HG03378 (cell line): Measurements from ENCODE around the gene ZNF621.

Experiments used
- ATAC-seq: cut with Tn5 transposase; IDR thresholded peaks from one replicate; pipeline ENCODE4 v1.9.1; 2021; ENCODE audit warnings: mild to moderate bottlenecking, moderate library complexity; ENCODE audit not compliant: unreplicated experiment

ZNF621 gene

GRCh38 chr3:40524568-40525285, at the start of gene ZNF621:
Gene ZNF621, plus strand, starts transcription at chr3:40524960. Its CDS starts 881 bp downstream, at chr3:40525841.
- ATAC-seq = peak; percentile 92

DNA sequence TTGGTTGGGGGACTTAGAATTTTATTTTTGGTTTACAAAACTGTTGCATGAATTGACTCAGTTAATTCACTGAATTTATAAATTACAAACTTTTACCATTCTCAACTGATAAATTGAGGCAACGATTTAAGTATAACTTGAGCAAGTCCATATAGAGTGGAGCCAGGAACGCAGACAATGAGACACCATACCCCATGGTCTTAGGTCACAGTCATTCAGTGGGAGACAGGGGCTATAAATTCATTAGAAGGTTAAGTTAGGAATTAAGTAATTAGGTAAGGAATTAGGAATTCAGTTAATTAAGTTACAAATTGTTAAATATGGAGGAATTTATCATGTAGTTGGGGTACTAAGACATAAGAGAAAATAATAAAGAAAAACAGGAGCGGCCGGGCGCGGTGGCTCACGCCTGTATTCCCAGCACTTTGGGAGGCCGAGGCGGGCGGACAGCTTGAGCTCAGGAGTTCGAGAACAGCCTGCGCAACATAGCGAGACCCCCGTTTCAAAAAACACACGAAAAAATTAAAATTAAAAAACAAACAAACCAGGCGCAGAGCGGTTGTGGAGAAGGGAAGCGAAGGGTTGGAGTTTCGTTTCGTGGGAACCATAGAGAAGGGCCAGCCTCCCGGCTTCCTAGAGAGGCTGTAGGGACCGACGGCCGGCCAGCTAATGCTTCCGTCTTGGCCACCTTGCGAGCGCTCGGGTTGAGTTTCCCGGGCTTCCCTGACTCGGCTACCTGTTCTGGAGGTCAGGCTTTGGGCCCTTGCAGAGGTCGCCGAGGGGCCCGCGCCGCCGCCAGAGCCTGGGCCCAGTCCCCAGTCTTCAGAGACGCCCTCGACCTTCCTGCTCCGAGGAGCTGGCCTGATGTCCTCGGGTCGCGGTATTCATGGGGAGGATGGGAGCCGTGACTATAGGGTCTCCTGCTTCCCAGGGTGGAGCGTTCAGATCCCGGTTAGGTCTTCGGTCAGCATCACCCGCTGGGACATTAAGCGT, 48.0 kb upstream of the ZNF621 start, which contains the start of gene ZNF619:
Gene ZNF619 (plus strand): TSS at position 645 of the 993 bp plus-strand sequence. CDS start 858 bp downstream, outside the sequence.
- ATAC-seq = peak; percentile 73

DNA sequence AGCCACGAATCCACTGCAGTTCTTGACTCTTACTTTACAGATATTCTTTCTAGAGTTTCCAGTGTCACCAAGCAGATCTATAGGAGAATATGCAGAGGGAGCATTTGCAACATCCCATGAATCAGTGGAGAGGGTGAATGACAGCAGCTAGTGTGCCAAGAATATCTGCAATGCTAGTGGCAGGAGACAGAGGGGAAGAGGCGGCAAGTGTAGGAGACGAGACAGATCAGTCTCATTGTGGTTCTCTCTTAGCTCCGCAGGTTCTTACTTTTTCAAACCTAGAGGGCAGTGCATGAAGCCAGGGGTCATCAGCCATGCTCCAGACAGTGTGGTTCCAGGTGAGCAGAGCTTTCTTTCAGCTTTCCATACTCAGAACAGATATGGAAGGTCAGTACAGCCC, 47.1 kb upstream of the ZNF621 start:
- ATAC-seq = no peak

DNA sequence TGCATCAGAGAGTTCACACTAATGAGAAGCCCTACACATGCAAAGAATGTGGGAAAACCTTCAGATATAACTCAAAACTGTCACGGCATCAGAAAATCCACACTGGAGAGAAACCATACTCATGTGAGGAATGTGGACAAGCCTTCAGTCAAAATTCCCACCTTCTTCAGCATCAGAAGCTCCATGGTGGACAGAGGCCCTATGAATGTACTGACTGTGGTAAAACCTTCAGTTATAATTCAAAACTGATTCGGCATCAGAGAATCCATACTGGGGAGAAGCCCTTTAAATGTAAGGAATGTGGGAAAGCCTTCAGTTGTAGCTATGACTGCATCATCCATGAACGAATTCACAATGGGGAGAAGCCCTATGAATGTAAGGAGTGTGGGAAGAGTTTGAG, 37.6 kb upstream of the ZNF621 start:
- ATAC-seq = no peak

GRCh38 chr3:40490916-40491315, 33.8 kb upstream of the ZNF621 start:
- no peak for ATAC-seq

- ATAC-seq = no peak
These were observed 30.1 kb upstream of the ZNF621 start for GRCh38 chr3:40494698-40495097.

GRCh38 chr3:40497288-40497687, 27.5 kb upstream of the ZNF621 start:
- no peak for ATAC-seq

DNA sequence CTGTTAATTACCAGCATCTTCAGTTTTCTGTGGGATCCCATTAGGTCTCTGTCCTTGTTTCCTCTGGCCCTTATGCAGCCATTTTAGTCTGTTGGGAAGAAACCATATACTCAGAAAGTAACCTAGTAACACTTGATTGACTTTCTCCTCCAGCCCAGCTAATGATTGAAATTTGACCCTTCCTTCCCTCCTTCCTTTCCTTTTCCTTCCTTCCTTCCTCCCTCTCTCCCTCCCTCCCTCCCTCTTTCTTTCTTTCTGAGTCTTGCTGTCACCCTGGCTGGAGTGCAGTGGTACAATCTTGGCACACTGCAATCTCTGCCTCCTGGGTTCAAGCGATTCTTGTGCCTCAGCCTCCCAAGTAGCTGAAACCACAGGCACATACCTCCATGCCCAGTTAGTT, 24.8 kb upstream of the ZNF621 start:
- no peak for ATAC-seq

GRCh38 chr3:40502034-40502433, 22.7 kb upstream of the ZNF621 start:
- no peak for ATAC-seq

DNA sequence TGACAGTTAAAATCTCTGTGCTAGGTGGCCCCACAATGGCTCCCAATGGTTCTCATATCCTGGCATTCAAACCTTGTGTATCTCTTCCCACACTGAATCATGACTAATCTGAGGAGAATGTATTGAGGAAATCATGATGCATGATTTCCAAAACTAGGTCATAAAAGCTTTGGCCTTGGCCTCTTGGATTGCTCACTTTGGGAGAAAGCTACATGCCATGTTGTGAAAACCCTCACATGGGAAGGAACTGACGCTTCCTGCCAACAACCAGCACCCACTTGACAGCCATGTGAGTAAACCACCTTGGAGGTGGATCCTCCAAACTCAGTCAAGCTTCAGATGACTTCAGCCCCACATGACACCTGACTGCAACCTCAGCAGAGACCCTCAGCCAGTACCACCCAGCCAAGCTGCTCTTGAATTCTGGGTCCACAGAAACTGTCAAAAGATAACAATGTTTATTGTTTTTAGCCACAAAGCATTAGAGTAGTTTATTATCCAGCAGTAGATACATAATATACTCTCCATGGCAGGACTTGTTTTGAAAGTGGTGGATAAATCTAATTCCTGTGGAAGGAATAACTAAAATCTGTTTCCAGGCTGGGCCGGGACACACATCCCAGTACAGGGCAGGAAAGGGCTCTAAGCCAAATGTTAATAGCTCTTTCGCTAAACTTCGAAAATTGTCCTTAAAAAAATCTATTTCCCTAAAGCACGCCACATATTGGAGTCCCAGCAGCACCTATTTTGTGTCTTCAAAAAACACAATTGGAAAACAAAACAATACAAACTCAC, 19.9 kb upstream of the ZNF621 start:
- no peak for ATAC-seq

DNA sequence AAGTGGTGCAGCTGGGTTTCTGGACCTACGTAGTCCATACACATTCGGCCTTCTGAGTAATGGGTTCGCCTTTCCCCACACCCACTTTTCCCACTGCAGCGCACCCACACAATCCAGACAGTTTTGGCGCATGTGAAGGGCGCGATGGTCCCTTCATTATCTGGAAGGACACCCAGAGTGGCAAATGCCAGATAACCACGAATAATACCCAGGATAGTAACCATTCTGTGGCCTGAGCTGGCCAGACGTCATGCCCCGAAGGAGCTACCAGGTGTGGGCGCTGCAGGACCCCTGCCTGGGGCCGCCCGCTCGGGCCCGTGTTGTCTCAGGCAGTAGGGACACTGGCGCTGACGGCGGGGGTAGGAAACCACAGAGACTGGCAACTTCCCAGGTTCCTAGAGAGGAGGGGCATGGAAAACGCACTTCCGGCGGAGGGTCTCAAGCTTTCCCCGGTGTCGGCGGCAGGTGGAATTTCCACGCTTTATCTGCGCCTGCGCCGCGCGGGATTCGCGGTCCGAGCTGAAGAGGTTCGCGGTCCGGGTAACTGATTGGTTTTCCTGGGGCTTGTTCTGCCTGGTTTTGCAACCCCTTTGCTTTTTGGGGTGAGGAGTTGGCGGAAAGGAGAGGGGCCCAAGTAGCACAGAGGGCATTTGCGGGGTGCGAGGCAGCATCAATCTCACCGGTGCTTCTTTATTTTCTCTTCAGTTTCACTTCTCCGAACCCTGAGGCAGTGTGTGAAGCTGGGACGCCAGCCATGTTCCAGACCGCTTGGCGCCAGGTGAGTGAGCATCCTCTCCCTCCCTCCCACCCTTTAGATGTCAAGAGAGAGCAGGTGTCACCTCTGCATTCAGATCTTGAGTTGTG, 18.9 kb upstream of the ZNF621 start, which contains the start of gene ZNF620:
Gene ZNF620 (plus strand): TSS at position 441 of the 864 bp plus-strand sequence. CDS start 314 bp downstream, at position 755.
- ATAC-seq = peak; percentile 58

GRCh38 chr3:40511031-40511718, 13.6 kb upstream of the ZNF621 start:
- no peak for ATAC-seq

DNA sequence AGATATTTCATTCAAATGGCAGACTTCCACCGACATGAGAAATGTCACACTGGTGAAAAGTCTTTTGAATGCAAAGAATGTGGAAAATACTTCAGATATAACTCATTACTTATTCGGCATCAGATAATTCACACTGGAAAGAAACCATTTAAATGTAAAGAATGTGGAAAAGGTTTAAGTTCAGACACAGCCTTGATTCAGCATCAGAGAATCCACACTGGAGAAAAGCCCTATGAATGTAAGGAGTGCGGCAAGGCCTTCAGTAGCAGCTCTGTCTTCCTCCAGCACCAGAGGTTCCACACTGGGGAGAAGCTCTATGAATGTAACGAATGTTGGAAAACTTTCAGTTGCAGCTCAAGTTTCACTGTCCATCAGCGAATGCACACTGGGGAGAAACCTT, 8.6 kb upstream of the ZNF621 start:
- no peak for ATAC-seq

DNA sequence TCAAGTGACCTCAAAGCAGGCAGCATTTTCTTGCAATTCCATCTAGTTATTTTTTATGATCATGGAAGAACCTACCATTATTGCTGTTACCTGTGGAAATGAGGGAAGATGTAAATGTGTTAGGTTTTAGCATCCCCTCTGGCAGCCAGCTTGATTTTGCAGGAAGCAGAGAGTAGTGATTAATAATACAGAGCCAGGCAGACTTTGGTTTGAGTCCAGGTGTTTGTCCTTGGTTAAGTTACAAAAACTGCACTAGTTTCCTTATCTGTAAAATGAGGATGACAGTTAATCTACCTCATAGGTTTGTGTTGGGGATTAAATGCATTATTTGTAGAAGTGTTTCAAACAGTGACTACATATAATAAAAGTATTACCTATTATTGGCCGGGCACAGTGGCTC, 6.7 kb upstream of the ZNF621 start:
- no peak for ATAC-seq

GRCh38 chr3:40518848-40519247, 5.9 kb upstream of the ZNF621 start:
- no peak for ATAC-seq

GRCh38 chr3:40521254-40521653, 3.5 kb upstream of the ZNF621 start:
- ATAC-seq = no peak

- ATAC-seq = no peak
These were observed 979 bp upstream of the ZNF621 start for GRCh38 chr3:40523781-40524180.

DNA sequence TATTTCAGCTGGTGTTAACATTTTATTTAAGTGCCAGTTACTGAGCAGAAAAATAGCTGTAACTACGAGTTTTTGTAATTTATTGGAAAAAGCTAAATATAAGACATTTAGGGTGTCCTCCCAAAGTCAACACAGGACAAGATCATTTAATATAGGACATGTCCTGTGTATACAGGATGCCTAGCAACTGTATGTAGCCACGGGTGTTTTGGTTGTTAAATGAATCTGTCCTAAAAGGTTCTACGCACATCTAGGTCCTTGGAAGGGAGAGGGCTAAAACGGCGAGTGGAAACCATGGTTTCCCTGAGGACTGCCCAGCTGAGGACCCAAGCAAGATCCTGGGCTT, 565 bp upstream of the ZNF621 start:
- no peak for ATAC-seq

- ATAC-seq = no peak
These were observed 3.7 kb downstream of the ZNF621 start for GRCh38 chr3:40528426-40528825.
